NCI-H2107 treated with DMSO at 0.1 percent for 48 hours (cell line): Measurements from ENCODE around the gene TSR1.

Source experiments
- DNase-seq: peaks from one replicate; lab custom pipeline; 2025; ENCODE audit not compliant: unreplicated experiment; lab: John Stamatoyannopoulos, UW

TSR1 gene

DNA sequence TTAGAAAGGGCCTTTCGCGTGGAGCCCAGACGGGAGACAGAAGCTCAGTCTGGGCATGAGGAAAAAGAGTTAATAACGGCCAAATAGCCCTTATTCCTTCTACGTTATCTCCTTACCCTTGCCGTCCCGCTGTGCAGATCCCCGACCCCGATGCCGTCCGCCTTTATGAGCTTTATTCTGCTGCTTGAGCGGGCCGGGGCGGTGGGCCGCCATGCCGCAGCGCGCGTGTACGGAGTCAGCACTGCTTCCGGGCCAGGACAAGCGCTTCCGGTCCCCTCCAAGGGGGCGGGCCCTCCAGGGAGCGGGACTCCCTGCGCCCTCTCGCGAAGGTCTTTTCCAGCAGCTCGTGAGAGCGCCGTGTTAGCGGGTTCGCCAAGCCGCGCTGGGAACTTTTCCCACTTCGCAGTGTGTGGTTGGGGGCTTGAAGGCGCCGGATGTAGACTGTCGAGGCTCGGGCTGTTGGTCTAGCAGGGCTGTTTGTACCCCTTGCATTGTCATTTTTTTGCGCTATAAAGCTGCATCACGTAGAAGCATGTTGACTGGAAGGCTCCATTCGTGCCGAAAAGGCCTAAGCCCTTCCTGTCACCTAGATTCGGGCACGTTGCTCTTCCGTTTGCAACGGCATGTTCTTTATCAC is at the start of gene TSR1:
Gene TSR1, minus strand, starts transcription at position 243 of the 637 bp plus-strand sequence. Its CDS starts 30 bp downstream, at position 213.
- peak; percentile 57 for DNase-seq

- DNase-seq = no peak
Observed at GRCh38 chr17:2385240-2386210, 49.3 kb upstream of the TSR1 start.

DNA sequence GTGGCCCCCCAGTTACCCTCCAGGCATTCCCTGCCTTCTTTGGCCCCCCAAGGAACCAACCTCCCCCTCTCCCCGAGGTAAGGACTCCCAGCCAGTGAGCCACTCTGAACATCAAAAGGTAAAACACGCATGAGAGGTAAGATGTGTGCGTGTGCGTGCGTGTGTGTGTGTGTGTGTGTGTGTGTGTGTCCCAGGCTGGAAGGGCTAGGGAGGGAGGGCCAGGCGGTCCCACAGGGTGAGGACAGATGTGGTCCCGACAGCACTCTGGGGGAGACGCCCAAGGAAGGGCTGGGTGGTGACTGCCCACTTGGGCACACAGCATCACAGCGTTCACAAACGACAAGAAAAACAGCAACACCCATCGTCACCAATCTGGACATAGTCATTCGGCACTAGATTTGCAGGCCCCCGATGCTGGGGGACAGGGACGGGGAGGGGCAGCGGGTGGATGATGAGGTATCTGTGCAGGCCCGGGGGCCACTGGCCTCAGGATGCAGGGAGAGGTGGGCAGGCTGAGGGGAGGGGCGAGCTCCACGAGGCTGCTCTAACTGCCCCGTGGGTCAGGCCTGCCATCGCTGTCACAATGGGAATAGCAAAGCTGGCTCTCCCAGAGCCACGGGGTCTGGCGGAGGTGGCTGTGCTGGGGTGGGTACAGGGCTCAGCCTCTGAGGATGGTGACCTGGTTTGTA is 48.3 kb upstream of the TSR1 start:
- no peak for DNase-seq

DNA sequence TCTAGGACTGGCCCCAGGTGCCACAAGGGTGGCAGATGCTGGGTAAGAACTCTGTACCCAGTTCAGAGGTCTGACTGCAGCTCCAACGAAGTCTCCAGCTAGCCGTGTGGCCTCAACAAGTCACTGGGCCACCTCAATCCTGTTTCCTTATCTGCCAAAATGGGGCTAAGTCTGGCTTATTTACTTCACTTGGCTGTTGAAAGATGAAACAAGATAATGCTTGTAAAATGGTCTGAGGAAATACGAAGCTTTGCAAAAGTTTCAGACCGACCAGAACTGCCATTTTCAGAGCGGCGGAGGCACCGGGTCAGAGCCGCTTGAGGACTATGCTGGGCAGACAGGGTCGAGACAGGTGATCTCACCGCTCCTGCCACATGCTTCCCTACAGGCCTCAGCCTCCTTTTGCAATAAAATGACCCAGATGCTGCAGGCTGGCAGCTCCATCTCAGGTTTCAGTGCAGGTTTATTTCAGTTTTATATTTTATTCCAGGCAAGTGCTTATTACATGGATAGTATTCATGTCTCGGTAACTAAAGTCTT is 47.4 kb upstream of the TSR1 start:
- DNase-seq = no peak

DNA sequence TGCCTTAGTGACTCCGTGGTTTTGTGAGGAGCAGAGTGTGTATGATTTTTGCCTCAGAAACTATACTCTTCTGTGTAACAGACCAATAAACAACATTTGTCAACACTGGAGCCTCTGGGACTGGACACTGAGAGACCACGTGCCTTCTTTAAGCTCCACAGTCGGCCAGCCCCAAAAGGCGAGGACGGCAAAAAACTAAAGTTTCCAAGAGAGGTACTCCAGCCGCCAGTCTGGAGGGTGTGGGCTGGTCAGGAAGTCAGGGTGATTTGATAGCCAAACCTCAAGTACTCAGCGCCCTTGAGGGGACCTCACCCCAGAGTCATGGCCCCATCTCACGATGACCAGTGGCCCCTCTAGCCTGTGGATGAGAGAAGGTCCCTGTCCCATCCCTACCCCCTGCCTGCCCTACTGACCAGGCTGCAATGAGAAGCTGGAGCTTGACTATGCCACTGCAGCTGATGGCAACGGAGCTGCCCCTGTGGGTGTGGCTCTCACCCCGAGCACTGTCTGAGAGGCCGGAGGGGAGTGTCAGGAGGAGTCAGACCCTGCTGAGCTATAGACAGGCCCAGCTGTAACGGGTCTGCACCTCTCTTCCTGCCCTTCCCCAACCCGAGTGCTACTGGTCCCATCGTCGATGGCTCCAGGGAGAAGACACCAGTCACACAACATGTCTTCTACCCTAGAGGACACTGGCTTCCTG is 44.8 kb upstream of the TSR1 start:
- no peak for DNase-seq

- no peak for DNase-seq
Observed at GRCh38 chr17:2380226-2380922, 44.1 kb upstream of the TSR1 start.

GRCh38 chr17:2379489-2380225 is 43.4 kb upstream of the TSR1 start:
- DNase-seq = no peak

GRCh38 chr17:2378905-2379304 is 42.6 kb upstream of the TSR1 start:
- DNase-seq = no peak

DNA sequence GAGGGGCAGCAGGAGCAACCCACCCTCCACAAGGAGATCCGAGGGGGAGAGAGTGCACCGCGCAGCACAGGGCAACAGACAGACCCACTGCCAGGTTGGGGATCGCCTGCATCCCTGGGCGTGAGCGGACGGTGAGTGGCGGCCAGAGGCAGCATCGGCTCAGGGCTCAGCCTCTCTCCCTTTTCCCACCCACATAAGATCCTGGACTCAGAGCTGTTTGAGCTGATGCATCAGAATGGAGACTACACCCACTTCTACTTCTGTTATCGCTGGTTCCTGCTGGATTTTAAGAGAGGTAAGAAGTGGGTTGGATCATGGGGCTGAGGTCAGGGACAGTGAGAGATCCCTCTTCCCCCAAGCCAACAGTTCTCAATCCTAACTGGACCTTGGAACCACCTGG is 41.4 kb upstream of the TSR1 start:
- DNase-seq = no peak

- DNase-seq = no peak
Observed at GRCh38 chr17:2376107-2376506, 39.9 kb upstream of the TSR1 start.

GRCh38 chr17:2375406-2375805 is 39.1 kb upstream of the TSR1 start:
- no peak for DNase-seq

DNA sequence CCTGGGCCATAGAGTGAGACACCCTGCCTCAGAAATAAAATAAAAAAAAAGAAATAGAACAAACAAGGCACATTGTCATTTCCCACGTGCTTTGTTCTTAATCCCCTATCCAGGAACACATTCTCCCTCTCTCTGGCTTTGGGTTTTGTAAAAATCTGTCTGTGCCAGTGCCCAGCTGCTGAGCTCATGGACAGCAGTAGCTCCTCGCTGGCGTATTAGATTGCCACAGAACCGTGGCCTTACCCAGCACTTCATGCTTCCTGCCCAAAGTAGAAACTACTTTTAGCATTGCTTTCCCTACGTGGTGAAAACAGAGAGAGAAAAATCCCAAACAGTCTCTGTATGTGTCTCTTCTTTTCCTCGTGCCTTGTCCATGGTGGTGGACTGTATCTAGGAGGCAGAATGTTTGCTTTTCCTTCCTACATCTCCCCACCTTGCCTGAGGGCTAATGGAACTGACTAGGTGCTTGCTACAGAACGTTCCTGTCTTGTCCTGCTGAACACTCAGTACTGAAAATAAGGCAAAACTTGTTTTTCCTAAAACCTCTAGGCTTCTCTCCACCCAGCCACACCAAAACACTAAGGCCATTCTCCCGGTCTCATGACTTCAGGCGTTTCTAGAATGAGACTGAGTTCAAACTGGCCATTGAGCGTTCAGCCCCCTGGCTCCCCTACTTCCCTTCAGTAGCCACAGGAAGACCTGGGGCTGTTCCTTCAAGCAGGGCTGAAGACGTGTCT is 38.5 kb upstream of the TSR1 start:
- no peak for DNase-seq

- DNase-seq = no peak
Observed at GRCh38 chr17:2373179-2373578, 36.9 kb upstream of the TSR1 start.

DNA sequence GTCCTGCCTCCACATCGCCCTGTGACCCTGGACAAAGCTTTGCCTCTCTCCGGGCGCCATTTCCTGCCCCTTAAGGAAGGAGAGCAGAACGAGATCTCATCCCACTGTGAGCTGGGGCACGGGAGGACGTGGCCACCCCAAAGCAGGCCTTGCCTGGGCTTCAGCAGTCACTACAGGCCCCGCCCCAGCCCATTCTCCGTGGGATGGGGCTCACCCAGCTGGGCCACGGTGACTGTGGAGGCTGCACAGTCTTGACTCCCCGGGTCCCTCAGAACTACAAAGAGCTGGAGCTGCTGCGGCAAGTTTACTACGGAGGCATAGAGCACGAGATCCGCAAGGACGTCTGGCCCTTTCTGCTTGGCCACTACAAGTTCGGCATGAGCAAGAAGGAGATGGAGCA is 36.4 kb upstream of the TSR1 start:
- DNase-seq = no peak

DNA sequence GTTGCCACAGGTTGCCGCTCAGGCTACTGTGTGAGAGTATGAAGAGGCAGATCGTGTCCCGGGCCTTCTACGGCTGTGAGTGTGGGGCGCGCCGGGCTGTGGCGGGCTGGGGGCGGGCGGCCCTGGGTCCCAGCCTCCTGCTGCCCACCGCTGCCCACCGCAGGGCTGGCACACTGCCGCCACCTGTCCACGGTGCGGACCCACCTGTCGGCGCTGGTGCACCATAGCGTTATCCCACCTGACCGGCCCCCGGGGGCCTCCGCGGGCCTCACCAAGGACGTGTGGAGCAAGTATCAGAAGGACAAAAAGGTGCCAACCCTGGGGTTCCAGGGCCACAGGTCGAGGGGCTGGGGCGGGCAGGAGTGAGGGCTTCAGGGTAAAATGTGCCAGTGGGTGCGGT is 35.9 kb upstream of the TSR1 start:
- no peak for DNase-seq

DNA sequence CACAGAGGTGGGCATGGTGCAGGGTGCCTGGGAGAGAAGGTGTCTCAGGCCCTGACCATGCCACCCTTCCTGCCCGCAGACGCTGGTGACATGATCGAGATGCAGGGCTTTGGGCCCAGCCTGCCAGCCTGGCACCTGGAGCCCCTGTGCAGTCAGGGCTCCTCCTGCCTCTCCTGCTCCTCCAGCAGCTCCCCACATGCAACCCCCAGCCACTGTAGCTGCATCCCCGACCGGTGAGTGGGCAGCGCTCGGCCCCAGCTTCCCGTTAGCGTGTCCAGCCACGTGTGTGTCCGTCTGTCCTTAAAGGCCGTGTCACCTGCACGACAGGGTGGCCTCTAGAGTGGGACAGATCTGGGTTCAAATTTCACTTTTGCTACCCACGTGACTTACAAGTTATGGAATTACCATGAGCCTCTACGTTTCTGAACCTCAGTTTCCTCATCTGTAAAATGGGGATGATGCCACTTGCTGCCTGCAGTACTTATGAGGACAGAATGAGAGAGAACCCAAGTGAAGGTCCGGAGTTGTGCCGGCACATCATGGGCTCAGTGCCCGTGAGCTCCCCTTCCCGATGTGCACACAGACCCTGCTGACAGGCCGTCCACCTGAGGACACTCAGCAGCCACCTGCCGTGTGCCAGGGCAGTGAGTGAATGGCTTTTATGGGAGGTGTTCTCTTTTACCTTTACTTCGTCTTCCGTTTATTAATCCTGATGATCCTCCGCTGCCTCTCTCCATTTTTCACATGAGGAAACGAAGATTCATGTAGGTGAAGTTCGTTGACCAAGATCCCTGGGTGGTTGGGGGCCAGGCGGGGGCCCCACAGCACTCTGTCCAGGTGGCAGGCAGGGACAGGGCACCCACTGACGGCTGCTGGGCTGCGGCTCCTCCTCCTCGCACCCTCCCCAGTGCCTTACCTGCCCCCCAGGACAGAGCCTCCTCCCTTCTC is 35.2 kb upstream of the TSR1 start:
- DNase-seq = no peak

GRCh38 chr17:2370211-2370589 is 33.9 kb upstream of the TSR1 start:
- no peak for DNase-seq
